HepG2 (cell line): Measurements from ENCODE around the gene NEAT1. TPM values are rescaled to one million over a fixed set of nuclear protein-coding genes. Genes with fewer than 3 reads are reported as not detected.

Experiments used
- AFF4 ChIP-seq: sonication (generic); formaldehyde crosslinking; IDR thresholded peaks from 2 replicates; pipeline ENCODE4 v1.4.0; 2020; ENCODE audit warnings: missing genetic modification reagents
- ATAD3A ChIP-seq: sonication (generic); formaldehyde crosslinking; IDR thresholded peaks from 2 replicates; pipeline ENCODE4 v1.4.0; 2020; ENCODE audit warnings: missing genetic modification reagents
- DRAP1 ChIP-seq: IDR thresholded peaks from 2 replicates; pipeline ENCODE4 v1.6.1; 2016; ENCODE audit warnings: missing genetic modification reagents, missing compliant biosample characterization
- EED ChIP-seq: sonication (generic); formaldehyde crosslinking; IDR thresholded peaks from 2 replicates; pipeline ENCODE4 v1.5.0; 2020; ENCODE audit warnings: mild to moderate bottlenecking, missing genetic modification reagents
- HOXA7 ChIP-seq: sonication (generic); formaldehyde crosslinking; IDR thresholded peaks from 2 replicates; pipeline ENCODE4 v1.8.1; 2022; ENCODE audit warnings: mild to moderate bottlenecking, missing genetic modification reagents, moderate library complexity
- IRX3 ChIP-seq: sonication (generic); formaldehyde crosslinking; IDR thresholded peaks from 2 replicates; pipeline ENCODE4 v1.8.1; 2023; ENCODE audit warnings: mild to moderate bottlenecking, low read depth, missing genetic modification reagents, borderline replicate concordance
- ISL2 ChIP-seq: sonication (generic); formaldehyde crosslinking; IDR thresholded peaks from 2 replicates; pipeline ENCODE4 v1.5.0; 2020; ENCODE audit warnings: missing genetic modification reagents
- KLF6 ChIP-seq: IDR thresholded peaks from 2 replicates; pipeline ENCODE4 v1.8.0; 2016; ENCODE audit warnings: missing biosample characterization, missing genetic modification reagents
- MEIS2 ChIP-seq: sonication (generic); formaldehyde crosslinking; IDR thresholded peaks from 2 replicates; pipeline ENCODE4 v1.9.0; 2021; ENCODE audit warnings: mild to moderate bottlenecking, missing genetic modification reagents
- POLR2G ChIP-seq: fragments of 200-400 bp; formaldehyde crosslinking; IDR thresholded peaks from 2 replicates; pipeline ENCODE4 v1.6.1; 2018; ENCODE audit warnings: mild to moderate bottlenecking, low read depth, low read length, moderate library complexity
- SKI ChIP-seq: fragments of 450-650 bp; IDR thresholded peaks from one replicate; pipeline ENCODE4 v1.6.1; 2018; ENCODE audit warnings: mild to moderate bottlenecking; ENCODE audit not compliant: partially characterized antibody
- SMARCE1 ChIP-seq: fragments of 450-650 bp; IDR thresholded peaks from 2 replicates; pipeline ENCODE4 v1.6.1; 2017; ENCODE audit warnings: borderline replicate concordance
- TFAP4 ChIP-seq: sonication (generic); IDR thresholded peaks from 2 replicates; pipeline ENCODE4 v1.6.1; 2016; ENCODE audit warnings: low read depth, borderline replicate concordance
- ZBTB43 ChIP-seq: sonication (generic); formaldehyde crosslinking; conservative IDR thresholded peaks from 2 replicates; pipeline ENCODE4 v1.4.0; 2020; ENCODE audit warnings: missing genetic modification reagents
- ZNF136 ChIP-seq: sonication (generic); formaldehyde crosslinking; IDR thresholded peaks from 2 replicates; pipeline ENCODE4 v1.8.1; 2022; ENCODE audit warnings: low read depth, mild to moderate bottlenecking, moderate library complexity, missing genetic modification reagents
- ZNF251 ChIP-seq: sonication (generic); formaldehyde crosslinking; IDR thresholded peaks from 2 replicates; pipeline ENCODE4 v1.9.0; 2021; ENCODE audit warnings: mild to moderate bottlenecking, missing genetic modification reagents
- ZNF292 ChIP-seq: sonication (generic); formaldehyde crosslinking; IDR thresholded peaks from 2 replicates; pipeline ENCODE4 v1.8.1; 2022; ENCODE audit warnings: mild to moderate bottlenecking, low read depth, missing genetic modification reagents, borderline replicate concordance
- ZNF574 ChIP-seq: sonication (generic); formaldehyde crosslinking; IDR thresholded peaks from 2 replicates; pipeline ENCODE4 v1.4.0; 2020; ENCODE audit warnings: missing genetic modification reagents
- ZNF674 ChIP-seq: sonication (generic); formaldehyde crosslinking; IDR thresholded peaks from 2 replicates; pipeline ENCODE4 v1.5.0; 2020; ENCODE audit warnings: low read depth, mild to moderate bottlenecking, missing genetic modification reagents
- ZNF891 ChIP-seq: sonication (generic); formaldehyde crosslinking; IDR thresholded peaks from 2 replicates; pipeline ENCODE4 v1.5.0; 2020; ENCODE audit warnings: mild to moderate bottlenecking, missing genetic modification reagents
- polyA plus RNA-seq, 8 experiments: library from polyadenylated mRNA; depleted of rRNA in 3 of 8; stranded (reverse) in 7 of 8; unstranded in 1 of 8; fragments of >200 nt; fragmentation: Illumina TruSeq in 4 of 8; extraction: Trizol in 4 of 8; gene quantifications; 2 replicates each; pipeline versions ENCODE4 v1.2.1 to v1.2.3, GENCODE V29; 2011 to 2016; ENCODE audit warnings: low read depth in 4 of 8, missing spikeins in 1 of 8, mixed read lengths in 1 of 8; ENCODE audit not compliant: insufficient read depth in 1 of 8
- total RNA-seq, 5 experiments: library from RNA; depleted of rRNA; stranded (reverse); fragments of >200 nt; fragmentation: Illumina TruSeq; extraction: Trizol; gene quantifications; 2 replicates each; pipeline ENCODE4 v1.2.3, GENCODE V29; 2016; ENCODE audit warnings: low read depth in 1 of 5

Gene NEAT1
- total and polyA plus RNA-seq, 2 of the 13 experiments (the other 11 are each of a cell fraction or from before 2014, with no cell fraction given), result 20.5 to 41.2 TPM

GRCh38 chr11:65477149-65477965, 54.8 kb downstream of the NEAT1 start (continued):
- TF ChIP-seq AFF4 (CRISPR knock-in tag), result no peak; the same call in 1 of the 2 replicates
- TF ChIP-seq EED (CRISPR knock-in tag), result 0 out of 2 replicates have a peak, but pooled peaks have one; percentile 21
- peak; percentile 64; the same call in 1 of the 2 replicates for TF ChIP-seq MEIS2
- peak; percentile 47; the same call in 1 of the 2 replicates for TF ChIP-seq ZNF674
- no peak for TF ChIP-seq ZNF251 (CRISPR knock-in tag)
- TF ChIP-seq KLF6 (CRISPR knock-in tag), result peak; percentile 77
- no peak; the same call in 1 of the 2 replicates for TF ChIP-seq IRX3
- TF ChIP-seq ATAD3A (CRISPR knock-in tag), result no peak
- peak; percentile 60; the same call in 1 of the 2 replicates for TF ChIP-seq ZNF574 (CRISPR knock-in tag)
- peak; percentile 66; the same call in 1 of the 2 replicates for TF ChIP-seq TFAP4
- peak; percentile 77 for TF ChIP-seq DRAP1 (CRISPR knock-in tag)
- TF ChIP-seq SMARCE1, result no peak
- TF ChIP-seq ZBTB43 (CRISPR knock-in tag), result 0 out of 2 replicates have a peak, but pooled peaks have one; percentile 28
- peak; percentile 94 for TF ChIP-seq POLR2G
- TF ChIP-seq ZNF136 (CRISPR knock-in tag), result no peak
- peak; percentile 34 for TF ChIP-seq ISL2 (CRISPR knock-in tag)
- TF ChIP-seq HOXA7 (CRISPR knock-in tag), result no peak
- TF ChIP-seq ZNF891, result no peak
- no peak for TF ChIP-seq SKI
- no peak for TF ChIP-seq ZNF292 (CRISPR knock-in tag)
